Activated CD4-positive, alpha-beta T cell treated with anti-CD3 and anti-CD28 coated beads, Interleukin-2, amount 50 U/mL, for 16 hours (primary cell): Measurements from ENCODE around the gene EPHA3.

Source experiments
- DNase-seq: peaks from one replicate; pipeline ENCODE4 v3.0.0-alpha.2; 2020

EPHA3 gene

GRCh38 chr3:89467898-89468363 is 360.5 kb downstream of the EPHA3 start:
- no peak for DNase-seq

- no peak for DNase-seq
Observed at GRCh38 chr3:89472101-89472500, 364.7 kb downstream of the EPHA3 start.

- no peak for DNase-seq
Observed at GRCh38 chr3:89474333-89475130, 367.1 kb downstream of the EPHA3 start.

- no peak for DNase-seq
Observed at GRCh38 chr3:89488800-89489580, 381.6 kb downstream of the EPHA3 start.

- no peak for DNase-seq
Observed at GRCh38 chr3:89490129-89490528, 382.7 kb downstream of the EPHA3 start.

DNA sequence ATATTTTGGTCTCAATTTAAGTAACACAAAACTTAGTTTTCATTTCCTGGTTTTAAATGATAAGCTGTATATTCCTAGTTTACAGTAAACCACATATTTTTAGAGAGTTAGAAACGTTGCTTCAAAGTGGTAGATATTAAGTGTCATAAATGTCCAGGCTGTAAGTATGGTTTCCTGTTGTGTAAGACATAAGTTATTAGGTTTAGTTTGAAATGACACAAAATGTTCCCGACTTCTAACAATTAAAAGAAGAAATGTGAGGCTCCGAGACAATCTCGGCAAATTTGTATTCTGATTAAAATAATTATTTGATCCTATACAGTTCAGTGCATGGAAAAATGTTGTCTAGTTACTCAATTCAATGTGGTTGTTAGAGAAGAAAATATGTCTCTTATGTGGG is 387.3 kb downstream of the EPHA3 start:
- no peak for DNase-seq

- no peak for DNase-seq
Observed at GRCh38 chr3:89503891-89504391, 396.5 kb downstream of the EPHA3 start.

DNA sequence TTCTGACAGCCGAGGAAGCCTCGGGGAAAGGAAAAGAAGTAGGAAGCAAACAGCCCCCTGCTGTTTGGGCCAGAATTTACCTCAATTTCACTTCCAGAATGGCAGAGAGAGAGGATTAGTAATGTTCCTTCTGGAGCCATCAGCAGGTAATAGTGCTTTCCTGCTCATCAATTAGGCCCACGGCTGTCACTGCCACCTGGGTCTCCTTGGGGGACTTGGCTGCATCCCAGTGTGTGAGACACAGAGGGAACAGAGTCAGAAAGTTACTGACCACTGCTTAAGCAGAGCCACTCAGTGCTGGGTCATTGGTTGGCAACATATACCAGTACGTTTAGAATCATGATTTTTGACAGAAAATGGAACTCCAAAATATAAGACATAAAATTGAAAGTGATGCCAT is 397.0 kb downstream of the EPHA3 start:
- DNase-seq: no peak

DNA sequence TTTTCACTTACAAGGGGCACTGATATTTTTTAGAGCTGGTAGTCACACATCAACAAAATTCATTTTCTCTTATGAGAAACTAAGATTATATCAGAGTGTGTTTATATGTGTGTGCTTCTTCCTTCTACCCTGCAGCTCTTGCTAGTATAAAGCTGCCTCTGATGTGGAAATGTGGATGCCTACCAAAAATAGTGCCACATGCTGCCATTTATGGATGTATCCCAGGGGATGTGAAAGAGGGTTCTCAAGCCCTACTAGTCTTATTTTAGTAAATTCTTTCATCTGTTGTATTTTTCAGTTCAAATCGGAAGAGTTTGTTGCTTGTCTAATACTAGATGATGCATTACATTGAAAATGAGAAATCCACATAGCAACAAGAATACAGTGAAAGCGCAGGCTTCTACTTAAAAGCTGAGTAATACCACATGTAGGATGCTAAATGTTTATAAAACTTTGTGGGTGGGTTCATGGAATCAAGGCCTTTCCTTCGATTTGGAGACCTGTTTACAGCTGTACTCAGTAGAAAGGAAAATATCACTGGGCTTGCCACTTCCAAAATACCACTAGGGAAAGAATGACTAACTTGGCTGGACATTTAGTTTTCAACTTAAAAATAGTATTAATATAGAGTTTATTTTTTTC is 399.2 kb downstream of the EPHA3 start:
- DNase-seq: no peak

- no peak for DNase-seq
Observed at GRCh38 chr3:89521328-89521727, 413.9 kb downstream of the EPHA3 start.

DNA sequence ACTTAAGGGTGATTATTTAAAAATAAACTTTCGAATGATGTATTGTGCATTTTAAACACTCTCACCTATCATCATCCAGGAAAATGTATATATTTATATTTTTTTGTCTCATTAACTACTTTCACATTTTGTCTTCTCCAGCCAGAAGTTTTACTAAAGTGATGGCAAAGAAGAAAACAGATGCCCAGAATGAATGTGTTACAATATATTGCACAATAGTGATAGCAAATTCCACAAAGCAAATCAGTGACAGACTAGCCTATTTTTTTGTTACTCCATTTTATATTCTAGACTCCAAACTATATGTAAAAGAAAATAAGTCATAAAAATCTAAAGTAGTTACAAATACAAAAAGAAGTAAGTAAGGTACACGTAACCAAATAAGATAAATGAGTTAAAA is 414.7 kb downstream of the EPHA3 start:
- DNase-seq: no peak

DNA sequence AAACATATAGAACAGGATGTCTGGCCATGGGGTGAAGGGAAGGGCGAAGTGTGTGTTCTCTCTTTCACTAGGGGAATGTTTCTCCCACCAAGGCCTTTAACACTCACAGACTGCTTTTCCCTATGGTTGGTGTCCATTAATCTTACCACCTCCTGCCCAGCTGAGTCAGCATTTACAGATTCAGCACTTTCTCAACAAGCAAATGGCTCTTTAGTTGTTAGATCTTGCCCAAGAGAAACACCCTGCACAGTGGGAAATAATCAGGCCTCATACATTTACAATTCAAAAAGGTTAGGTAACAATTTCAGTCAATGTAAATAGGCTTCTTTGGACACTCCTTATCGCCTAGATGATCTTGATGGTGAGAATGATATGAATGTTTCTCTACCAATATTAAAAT is 418.2 kb downstream of the EPHA3 start:
- no peak for DNase-seq

DNA sequence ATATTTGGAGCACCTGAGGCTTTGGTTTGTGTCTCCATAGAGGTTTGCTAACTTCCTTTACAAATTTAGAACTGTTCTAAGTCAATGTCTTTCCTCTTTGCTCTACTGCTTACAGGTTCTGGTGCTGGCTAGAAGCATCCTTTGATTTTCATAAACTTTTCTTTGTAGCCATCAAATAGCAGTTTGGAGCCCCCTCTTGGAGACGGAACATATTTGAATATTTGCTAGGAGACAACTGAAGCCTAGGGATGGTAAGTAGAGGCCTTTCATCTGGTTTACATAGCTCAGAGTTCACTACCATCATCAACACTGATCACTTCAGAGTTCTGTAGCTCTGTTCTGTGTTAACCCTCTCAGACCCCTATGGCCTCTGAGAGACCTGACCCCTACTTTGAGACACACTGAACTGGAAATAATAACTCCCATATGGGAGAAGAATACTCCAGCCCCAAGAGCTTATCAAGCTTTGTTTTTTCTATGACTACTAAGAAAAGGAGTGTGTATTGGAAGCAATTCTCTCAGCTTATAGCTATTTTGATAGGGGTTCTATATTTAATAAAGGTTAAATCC is 420.4 kb downstream of the EPHA3 start:
- no peak for DNase-seq
